Measurements from ENCODE around the gene IL12RB1.
A peak's percentile ranks its signal among the peaks of the same experiment; 100 is the strongest.

IL12RB1 gene

GRCh38 chr19:18086590-18087138, at the start of gene IL12RB1:
Gene IL12RB1 (minus strand): TSS chr19:18086934. CDS start chr19:18086823, 111 bp downstream.
- DNase-seq (ENCODE audit: low spot score) = peak; percentile 63

GRCh38 chr19:18135712-18136584, 49.2 kb upstream of the IL12RB1 start:
- DNase-seq (ENCODE audit: low spot score) = no peak

DNA sequence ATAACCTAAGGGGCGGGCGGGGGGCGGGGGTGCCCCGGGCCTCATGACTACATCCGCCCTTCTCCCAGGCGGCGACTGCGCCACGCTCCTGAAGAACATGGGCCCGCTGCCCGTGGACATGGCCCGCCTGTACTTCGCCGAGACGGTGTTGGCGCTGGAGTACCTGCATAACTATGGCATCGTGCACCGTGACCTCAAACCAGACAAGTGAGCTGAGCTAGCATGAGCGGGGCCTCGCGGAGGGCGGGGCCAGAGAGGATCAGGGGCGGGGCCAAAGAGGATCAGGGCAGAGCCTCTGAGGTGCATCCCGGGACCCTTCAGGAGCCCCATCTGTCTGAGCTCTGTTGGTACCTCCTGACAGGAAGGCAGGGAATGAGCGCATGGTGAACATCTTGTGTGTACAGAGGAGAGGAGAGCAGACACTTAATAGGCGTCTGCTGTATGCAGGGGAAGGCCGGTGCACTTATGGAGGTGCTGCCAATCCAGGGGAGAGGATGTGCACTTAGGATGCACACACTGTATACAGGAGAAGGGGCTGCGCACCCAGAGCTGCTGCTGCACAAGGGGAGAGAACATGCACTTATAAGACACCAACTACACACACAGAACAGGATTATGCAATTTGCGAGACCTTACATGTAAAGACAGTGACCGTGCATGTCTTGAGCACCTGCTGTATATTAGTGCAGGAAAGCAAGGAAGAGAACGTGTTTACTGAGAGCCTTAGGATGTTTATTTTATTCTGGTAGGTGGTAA, 45.3 kb upstream of the IL12RB1 start:
- no peak for DNase-seq (ENCODE audit: low spot score)

DNA sequence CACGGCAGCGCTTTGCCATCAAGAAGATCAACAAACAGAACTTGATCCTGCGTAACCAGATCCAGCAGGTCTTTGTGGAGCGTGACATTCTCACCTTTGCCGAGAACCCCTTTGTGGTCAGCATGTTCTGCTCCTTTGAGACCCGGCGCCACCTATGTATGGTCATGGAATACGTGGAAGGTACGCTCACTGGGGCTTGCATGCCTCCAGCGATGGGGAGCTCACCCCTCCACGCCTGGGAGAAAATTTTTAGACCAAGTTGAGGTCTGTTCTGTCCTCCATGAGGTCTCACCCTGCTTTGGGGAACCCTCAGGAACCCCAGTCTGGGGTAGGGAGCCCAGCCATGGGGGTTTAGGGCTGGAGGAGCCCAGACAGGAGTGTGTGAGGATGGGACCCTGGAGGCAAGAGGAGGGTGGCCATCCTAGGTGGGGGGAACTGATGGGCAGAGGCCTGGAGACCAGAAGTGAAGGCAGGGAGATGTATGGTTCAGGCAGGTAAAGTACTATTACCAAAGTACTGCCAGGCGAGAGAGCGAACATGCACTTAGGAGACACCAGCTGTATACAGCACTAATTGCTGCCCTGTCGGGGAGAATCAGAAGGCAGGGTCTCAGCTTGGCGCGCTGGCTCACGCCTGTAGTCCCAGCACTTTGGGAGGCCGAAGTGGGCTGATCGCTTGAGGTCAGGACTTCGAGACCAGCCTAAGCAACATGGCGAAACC, 43.9 kb upstream of the IL12RB1 start:
- no peak for DNase-seq (ENCODE audit: low spot score)

DNA sequence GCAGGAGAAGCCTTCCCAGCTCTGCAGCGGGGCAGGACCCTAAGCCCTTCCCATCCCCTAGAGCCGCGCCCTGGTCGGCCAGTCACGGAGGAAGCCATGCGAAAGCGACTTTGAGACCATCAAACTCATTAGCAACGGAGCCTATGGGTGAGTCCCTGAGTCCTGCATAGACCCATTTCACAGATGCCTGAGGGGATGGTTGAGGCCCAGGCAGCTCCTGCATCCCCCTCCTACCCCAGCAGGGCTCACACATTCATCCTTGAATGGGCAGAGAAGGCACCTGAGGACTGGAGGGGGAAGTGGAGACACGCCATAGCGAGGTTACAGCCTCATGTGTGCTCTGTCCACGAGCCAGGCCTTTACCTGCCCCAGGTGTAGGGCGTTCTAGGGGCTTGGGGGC, 42.1 kb upstream of the IL12RB1 start:
- DNase-seq (ENCODE audit: low spot score) = no peak

DNA sequence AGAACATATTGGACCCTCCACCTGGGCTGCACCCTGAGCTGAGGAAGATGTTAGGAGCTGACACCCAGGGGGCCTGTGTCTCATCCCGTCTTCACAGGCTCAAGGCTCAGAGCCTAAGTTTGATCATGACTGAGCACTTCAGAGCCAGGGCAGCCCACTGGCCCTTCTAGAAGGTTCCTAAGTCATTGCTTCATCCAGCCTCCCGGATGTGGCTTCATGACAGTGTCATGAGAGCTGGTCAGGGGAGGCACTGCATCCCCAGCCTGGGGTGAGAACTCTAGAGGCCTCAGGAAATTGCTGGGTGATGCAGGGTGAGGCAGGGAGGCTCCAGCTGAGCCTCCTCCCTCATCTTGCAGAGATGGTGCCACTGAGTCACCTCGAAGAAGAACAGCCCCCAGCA, 41.3 kb upstream of the IL12RB1 start:
- DNase-seq (ENCODE audit: low spot score) = no peak

DNA sequence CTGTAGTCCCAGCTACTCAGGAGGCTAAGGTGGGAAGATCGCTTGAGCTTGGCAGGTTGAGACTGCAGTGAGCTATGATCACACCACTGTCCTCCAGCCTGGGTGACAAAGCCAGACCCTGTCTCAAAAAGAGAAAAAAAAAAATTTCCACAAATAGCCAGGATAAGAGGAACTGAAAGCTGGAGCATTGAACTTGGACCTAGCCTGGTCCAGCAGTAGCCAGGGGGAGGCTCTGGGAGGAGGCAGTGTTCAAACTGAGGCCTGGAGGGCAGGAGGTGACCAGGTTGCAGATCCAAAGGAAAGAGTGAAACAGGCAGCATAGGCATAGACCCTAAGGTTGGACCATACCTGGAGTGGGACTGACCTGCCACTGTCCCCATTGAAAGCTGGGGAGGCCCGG, 39.4 kb upstream of the IL12RB1 start:
- no peak for DNase-seq (ENCODE audit: low spot score)

DNA sequence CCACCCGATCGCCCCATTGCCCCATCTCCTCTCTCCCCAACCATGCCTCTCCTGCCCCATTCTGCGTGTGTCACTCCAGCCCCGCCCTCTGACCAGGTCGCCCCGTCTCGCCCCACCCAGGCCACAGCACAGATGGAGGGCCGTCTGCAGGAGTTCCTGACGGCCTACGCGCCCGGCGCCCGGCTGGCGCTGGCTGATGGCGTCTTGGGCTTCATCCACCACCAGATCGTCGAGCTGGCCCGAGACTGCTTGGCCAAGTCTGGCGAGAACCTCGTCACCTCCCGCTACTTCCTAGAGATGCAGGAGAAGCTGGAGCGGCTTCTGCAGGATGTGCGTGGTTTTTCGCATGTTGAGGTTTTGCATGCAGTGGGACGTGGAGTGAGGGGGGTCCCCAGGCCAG, 37.1 kb upstream of the IL12RB1 start:
- no peak for DNase-seq (ENCODE audit: low spot score)

DNA sequence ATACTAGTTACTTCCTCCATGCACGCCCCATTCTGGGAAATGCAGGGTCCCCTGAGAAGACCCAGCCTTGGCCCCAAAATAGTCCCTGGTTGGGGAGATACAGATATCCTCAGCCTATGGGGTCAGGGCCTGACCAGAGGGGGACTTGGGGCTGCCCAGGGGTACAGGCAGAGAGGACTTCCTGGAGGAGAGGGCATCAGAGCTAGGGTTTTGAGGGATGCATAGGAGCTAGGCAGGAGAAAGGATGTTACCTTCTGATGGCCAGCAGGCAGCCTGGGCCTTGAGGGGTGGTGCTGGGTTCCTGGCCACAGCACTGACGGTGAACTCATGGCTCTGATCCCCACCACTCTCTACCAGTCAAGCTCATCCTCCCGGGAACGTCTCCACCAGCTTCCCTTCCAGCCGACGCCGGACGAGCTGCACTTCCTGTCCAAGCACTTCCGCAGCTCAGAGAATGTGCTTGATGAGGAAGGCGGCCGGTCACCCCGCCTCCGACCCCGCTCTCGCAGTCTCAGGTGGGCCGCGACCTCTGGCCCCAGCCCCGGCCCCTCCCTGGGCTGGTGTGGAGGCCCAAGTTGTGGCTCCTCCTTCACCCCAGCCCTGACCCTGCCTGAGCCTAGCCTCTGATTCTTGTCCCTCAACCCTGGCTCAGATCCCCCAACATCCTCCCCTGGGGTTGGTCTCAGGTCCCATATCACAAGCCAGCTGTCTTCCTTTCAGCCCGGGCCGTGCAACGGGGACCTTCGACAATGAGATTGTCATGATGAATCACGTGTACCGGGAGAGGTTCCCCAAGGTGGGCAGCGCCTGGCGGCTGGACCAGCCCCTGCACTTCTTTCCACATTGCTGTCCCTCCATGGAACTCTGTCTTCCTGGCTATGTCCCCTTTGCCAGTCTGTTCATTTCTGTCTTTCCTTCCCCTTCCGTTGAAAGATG, 36.4 kb upstream of the IL12RB1 start:
- no peak for DNase-seq (ENCODE audit: low spot score)

- DNase-seq (ENCODE audit: low spot score) = no peak
These were observed 35.7 kb upstream of the IL12RB1 start for GRCh38 chr19:18122424-18122823.

GRCh38 chr19:18121166-18121565, 34.4 kb upstream of the IL12RB1 start:
- no peak for DNase-seq (ENCODE audit: low spot score)

- no peak for DNase-seq (ENCODE audit: low spot score)
These were observed 33.4 kb upstream of the IL12RB1 start for GRCh38 chr19:18120127-18120526.

GRCh38 chr19:18119717-18120105, 33.0 kb upstream of the IL12RB1 start:
- peak; percentile 67 for DNase-seq (ENCODE audit: low spot score)

DNA sequence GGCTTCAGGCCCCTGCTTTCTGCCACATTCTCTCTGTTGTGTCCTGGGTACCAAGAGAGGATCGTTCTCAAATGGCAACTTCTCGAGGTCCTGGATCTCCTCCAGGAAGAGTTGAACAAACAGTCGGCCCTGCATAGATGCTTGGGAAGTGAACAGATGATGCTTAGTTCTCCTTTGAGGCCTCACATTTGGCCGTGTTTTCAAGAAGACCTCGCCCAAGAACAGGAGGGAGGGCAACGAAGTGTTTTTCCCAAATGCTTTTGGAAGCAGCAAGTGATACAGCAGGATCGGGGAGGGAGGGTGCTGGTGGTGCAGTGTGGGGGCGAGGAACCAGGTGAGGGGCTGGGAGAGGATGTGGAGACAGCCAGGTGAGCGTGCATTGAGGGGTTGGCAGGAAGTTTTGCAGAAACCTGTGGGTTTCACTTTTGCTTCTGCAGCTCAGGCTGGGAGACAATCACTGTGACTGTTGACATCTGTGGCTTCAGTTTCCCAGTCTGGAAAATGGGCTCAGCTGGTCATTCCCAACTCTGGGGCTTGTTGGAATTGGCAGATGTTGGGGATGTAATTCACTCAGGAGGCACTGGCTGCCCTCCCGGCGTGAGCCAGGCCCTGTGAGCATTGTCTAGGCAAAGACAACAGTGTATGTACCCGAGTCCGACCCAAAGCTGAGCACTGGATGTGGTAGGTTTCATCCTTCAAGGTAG, 32.4 kb upstream of the IL12RB1 start:
- peak; percentile 60 for DNase-seq (ENCODE audit: low spot score)

DNA sequence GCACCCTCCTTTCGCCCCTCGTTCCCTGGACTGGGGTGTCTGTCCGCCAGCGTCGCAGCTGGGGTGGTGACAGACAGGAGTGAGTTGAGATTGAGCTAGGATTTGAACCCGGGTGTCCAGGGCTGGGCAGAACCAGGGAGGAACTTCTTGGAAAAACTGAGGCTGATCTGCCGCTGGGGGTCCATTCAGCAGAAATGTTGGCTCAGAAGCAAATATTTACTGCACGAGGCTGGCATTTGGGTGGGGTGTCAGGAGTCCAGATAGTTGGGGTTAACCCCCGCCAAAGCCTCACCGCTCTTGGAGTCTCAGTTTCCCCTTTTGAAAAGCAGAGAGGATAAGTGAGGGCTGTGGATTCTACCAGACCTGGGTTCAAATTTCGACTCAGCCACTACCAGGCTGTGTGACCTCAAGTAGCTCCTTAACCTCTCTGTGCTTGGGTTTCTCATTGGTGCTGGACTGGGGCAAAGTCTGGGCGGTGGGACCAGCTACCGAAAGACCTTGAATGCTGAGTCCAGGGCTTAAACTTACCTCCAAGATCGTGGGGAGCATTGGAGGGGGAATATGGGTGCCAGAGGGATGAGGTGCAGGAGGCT, 31.8 kb upstream of the IL12RB1 start:
- no peak for DNase-seq (ENCODE audit: low spot score)

GRCh38 chr19:18117692-18118378, 31.1 kb upstream of the IL12RB1 start:
- DNase-seq (ENCODE audit: low spot score) = peak; percentile 96

DNA sequence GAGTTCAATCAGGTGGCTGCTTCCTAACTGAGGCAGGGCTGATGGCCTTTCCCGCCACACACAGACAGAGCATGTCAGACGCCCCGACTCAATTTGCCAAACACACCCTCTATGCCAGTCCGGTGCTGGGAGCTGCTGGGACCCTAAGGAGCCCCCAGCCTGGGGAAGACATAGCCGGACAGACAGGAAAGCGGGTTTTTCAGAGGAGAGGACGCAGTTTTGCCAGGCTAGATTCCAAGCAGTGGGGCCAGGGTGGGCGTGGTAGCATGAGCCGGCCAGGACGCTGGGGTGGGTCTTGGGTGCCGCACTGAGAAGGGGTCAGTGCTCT, 30.6 kb upstream of the IL12RB1 start:
- DNase-seq (ENCODE audit: low spot score) = no peak

DNA sequence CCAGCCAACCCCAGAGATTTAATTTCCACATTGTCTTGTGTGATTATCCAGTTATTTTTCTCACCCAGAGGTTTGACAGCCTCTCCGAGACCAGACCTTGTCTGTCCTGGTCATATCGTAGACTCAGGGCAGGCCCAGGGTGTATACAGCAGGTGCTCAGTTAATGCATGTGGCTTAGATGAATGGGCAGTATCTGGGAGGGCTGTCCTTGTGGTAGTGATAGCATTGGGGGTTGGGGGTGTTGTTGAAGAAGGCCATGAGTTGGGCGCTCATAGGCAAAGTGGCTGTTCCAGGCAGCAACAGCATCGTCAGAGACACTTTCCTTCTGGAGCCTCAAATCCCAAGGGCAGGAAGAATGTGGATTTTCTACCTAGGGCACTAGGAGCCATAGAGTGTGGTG, 27.7 kb upstream of the IL12RB1 start:
- no peak for DNase-seq (ENCODE audit: low spot score)

- no peak for DNase-seq (ENCODE audit: low spot score)
These were observed 27.1 kb upstream of the IL12RB1 start for GRCh38 chr19:18113827-18114226.

DNA sequence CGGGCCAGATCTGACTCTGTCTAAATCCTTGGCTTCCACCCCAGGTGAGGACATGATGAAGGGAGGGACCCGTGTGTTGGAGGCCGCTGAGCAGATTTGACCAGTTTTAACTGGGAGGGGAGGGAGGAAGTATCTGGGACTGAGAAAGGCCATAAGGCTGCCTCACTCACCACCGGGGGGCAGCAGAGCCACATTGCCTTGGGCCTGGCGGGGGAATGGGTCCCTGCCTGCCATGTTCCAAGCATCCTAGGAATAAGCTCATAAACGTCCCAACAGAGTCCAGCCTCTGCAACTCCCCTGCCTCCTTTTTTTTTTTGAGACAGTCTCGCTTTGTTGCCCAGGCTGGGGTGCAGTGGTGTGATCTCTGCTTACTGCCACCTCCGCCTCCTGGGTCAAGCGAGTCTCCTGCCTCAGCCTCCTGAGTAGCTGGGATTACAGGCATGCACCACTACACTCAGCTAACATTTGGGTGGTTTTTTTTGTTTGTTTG, 26.3 kb upstream of the IL12RB1 start:
- peak; percentile 83 for DNase-seq (ENCODE audit: low spot score)

Data from CD4-positive, alpha-beta T cell treated with Interleukin-2 at 100 ng/mL for 4 hours (primary cell).